Raji (cell line): Measurements from ENCODE around the gene OR10H4.

ENCODE experiments used
- POLR2A ChIP-seq: IDR thresholded peaks from 2 replicates; pipeline ENCODE4 v1.6.1; 2011; ENCODE audit warnings: low read depth, low read length, control low read depth; ENCODE audit not compliant: insufficient read depth

Gene OR10H4, protein sequence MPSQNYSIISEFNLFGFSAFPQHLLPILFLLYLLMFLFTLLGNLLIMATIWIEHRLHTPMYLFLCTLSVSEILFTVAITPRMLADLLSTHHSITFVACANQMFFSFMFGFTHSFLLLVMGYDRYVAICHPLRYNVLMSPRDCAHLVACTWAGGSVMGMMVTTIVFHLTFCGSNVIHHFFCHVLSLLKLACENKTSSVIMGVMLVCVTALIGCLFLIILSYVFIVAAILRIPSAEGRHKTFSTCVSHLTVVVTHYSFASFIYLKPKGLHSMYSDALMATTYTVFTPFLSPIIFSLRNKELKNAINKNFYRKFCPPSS

DNA sequence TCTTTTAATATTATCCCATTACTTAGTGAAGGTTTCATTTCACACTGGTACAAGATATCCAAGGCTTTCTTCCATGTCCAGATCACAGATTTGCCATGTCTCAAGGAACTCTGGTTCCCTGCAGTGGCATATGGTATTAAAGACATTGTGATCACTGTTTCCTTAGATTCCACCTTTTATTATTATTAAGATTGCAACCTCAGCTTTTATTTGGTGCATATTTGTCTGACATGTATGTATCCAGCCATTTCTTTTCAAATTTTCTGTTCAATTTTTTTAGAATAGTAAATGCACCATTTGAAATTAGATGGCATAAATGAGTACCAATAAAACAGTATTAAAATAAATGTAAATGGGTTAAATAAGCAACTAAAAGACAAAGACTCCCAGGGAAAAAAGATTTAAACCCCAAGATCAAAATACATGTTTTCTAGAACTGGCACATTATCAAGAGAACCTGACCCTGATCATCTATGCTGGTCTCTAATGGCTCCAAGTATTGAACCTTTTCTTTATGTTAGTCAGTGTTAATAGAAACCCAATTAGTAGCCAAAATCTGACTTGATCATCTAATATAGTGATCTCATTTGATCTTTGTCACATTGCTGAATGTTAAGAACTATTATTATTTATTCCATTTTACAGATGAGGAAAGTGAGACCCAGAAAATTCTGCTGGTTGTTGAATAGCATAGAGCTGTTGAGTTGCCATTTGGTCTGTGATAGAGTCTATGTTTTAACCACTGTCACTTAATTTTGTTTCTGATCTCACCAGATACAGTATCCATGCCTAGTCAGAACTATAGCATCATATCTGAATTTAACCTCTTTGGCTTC lies at the start of gene OR10H4:
OR10H4 (plus strand) TSS at position 786 of the 836 bp plus-strand sequence; CDS start at position 786, 0 bp downstream.
- no peak for TF ChIP-seq POLR2A

DNA sequence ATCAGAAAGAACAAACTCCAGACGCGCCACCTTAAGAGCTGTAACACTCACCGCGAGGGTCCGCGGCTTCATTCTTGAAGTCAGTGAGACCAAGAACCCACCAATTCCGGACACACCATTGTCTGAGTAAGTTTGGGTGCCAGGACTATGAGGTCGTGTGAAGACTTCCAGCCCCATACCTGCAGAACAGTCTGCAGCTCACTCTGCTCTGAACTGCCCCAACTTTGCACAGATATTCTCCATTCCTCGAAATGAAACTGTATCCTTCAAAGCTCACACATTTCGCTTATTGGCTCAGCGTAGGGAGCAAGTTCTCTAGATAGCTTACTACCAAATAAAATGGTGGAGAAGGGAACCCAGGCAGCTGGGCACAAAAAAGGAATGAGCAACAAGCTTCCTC lies 48.3 kb upstream of the OR10H4 start:
- no peak for TF ChIP-seq POLR2A

DNA sequence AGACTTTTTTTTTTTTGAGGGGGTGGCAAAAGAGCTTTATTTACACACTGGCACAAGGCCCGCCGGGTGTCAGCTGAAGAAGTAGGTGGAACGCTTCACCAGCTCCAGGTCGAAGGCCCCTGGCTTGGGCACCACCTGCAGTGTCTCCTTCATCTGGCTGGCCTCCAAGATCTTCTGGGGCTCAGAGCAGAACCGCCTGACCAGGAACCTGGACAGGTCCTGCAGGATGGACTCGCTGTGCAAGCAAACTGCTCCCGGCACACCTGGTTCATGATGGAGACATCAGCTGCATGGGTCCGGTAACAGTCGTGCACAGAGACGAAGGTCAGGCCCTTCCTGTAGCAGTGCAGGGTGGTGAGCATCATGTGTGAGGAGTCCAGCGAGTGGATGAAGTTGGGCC lies 46.6 kb upstream of the OR10H4 start:
- TF ChIP-seq POLR2A = no peak

DNA sequence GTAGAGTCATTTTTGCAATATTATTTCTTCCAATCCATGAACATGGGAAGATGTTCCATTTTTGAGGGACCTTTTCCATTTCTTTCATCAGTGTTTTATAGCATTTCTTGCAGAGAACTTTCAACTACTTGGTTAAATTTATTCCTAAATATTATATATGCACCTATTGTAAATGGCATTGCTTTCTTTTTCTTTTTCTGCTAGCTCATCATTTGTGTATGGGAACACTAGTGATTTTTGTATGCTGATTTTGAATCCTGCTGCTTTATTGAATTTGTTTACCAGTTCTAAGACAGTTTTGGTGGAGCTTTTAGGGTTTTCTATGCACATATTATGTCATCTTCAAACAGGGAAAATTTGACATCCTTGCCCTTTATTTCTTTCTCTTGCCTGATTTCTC lies 43.8 kb upstream of the OR10H4 start:
- TF ChIP-seq POLR2A = no peak

- TF ChIP-seq POLR2A = no peak
Observed at GRCh38 chr19:15911599-15912235, 37.1 kb upstream of the OR10H4 start.

DNA sequence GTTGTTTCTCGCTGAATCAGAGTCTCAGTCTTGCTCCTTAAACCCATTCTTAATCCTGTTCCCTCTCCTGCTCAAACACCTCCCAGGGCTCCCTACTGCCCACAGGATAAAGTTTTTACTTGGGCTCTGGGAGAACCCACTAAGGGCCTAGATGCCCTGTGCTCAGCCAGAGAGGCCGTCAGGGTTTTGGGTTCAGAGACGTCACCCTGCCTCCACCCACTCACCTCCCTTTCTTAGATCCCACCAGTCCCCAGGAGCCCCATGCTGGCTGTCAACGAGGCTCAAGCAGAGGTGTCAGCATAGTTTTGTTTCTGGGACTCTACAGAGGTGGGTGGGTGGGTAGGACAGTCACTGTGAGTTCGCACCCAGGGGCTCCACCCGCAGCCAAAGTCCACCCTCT lies 35.4 kb upstream of the OR10H4 start:
- no peak for TF ChIP-seq POLR2A

- TF ChIP-seq POLR2A = no peak
Observed at GRCh38 chr19:15913830-15914229, 35.0 kb upstream of the OR10H4 start.

DNA sequence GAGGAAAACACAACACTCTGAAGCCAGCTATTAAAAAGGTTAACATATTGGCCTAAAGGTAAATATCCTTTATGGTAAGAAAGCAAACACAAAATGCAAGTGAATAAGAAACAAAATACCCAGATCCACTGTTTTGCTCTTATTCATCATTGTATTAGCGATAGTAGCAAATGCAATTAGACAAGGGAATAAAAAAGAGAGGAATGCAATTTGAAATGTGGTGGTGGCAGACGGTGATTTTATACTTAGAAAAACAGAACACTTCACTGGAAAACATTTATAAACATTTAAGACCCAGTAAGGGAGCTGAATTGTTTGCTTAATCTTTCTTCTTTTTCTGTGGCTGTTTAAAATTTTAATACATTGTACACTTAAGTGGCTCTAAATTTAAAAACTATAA lies 33.7 kb upstream of the OR10H4 start:
- TF ChIP-seq POLR2A = no peak

DNA sequence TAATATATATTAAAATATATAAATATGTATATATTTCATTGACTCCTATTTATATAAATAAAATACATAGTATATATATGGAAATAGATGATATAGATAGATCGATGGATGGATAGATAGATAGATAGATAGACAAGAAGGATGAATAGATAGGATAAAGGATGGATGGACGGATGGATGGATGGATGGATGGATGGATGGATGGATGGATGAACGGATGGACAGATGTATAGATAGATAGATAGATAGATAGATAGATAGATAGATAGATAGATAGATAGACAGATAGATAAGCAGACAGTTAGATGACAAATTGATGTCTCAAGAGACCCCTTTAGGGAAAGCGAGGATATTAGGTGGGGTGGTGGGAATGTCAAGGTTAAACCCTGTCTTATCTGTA lies 29.6 kb upstream of the OR10H4 start:
- TF ChIP-seq POLR2A = no peak

- no peak for TF ChIP-seq POLR2A
Observed at GRCh38 chr19:15922021-15922420, 26.8 kb upstream of the OR10H4 start.

DNA sequence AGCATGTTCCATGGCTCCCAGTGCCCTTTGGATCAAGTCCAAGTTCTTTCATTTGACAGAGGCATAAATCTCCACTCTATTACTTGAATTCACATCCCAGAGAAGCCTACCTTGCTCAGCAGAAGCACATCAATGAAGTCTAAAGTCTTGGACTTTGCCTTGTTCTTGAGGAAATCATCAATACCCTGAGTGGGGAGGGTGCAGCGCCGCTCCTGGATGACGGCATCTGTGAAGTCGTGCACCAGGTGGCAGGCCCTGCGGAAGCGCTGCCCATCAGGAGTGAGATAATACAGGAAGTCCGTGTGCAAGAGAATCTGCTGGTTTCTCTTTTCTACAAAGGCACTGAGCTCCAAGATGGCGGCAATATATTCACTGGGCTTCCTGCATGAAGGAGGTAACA lies 25.1 kb upstream of the OR10H4 start:
- no peak for TF ChIP-seq POLR2A

DNA sequence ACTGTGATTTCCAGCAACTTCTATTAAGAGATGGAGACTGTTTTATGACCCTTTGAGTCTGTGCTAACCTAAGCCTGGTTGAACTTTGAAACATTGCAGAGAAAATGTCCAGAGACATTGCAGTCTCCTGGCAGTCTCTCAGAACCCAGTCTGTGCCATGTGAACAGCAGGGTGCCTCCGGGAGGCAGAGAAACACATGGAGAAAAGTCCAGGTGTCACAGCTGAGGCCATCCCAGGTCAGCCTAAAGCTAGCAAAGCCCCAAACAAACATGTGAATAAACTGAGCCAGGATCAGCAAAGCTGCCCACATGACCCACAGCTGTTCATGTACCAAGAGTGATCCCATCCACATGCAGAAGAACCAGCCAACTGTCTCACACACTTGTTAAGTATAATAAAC lies 22.3 kb upstream of the OR10H4 start:
- no peak for TF ChIP-seq POLR2A

GRCh38 chr19:15928321-15928720 lies 20.5 kb upstream of the OR10H4 start:
- TF ChIP-seq POLR2A = no peak

DNA sequence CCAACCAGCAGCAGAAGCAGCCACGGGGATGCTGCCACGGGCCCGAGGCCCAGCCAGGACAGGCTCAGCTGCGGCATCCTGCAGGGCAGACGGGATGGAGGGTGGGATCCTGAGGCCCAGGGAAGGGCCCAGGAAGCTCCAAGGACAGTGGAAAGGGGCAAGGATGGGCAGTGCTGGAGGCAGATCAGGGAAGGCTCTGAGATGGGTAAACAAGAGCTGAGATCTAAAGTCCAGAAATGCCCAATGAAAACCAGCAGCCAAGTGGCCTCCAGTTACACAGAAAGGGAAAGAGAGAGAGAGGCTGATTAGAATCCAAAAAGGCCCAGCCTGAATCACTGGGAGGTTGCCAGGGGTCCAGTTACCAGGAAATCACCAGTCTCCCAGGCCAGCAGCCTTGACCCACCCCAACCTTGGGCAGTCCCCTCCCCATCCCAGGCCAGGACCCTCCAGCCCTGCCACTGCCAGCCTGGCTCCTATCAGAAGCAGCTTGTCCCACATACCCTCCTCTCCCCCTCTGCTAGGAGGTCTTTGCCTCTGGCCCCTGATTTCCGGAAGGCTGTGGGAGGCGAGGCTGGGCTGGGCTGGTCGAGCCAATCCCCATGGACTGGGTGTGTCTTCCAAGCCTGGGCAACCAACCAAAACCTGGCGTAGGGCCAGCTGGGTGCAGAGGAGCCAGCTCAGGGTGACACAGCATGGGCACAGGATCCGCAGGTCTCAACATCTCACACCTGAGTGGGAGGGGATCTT lies 14.3 kb upstream of the OR10H4 start, which contains the start of gene CYP4F11:
CYP4F11 (minus strand) TSS at position 198 of the 747 bp plus-strand sequence; CDS start at position 77, 121 bp downstream.
- no peak for TF ChIP-seq POLR2A

GRCh38 chr19:15935167-15935702 lies 13.6 kb upstream of the OR10H4 start:
- TF ChIP-seq POLR2A = no peak
